Measurements from ENCODE around the gene SHISA4.
A peak's percentile ranks its signal among the peaks of the same experiment; 100 is the strongest.

The SHISA4 gene

GRCh38 chr1:201887116-201887866 lies 1.4 kb upstream of the SHISA4 start:
- no peak overlapping the region for H3K9ac ChIP-seq (ENCODE audit: insufficient read length, low read depth)
- TF ChIP-seq YY1 (IDR thresholded peaks at IDR 0.05; ENCODE audit: insufficient read depth, insufficient read length) (no peak), SUZ12 (IDR thresholded peaks at IDR 0.05; ENCODE audit: extremely low read depth, insufficient read depth, insufficient read length) (no peak), ZNF274 (IDR thresholded peaks at IDR 0.05; ENCODE audit: low read depth, low read length) (no peak)
- H3K4me1 ChIP-seq (ENCODE audit: insufficient read depth, insufficient read length), result peaks cover 27% of the 10 kb centered on the region
- DNase-seq (ENCODE audit: low read depth, low spot score), result no peak
- no peaks in the 10 kb centered on the region for H3K9me3 ChIP-seq (ENCODE audit: insufficient read depth, low read length)
- no peak overlapping the region for H3K4me3 ChIP-seq (ENCODE audit: insufficient read length, low read depth)
- peaks cover 28% of the 10 kb centered on the region for H3K27me3 ChIP-seq (ENCODE audit: insufficient read depth, insufficient read length)
- H3K36me3 ChIP-seq (ENCODE audit: insufficient read depth, insufficient read length, low read length), result peaks cover 8% of the 10 kb centered on the region

GRCh38 chr1:201889090-201889968 lies 631 bp downstream of the SHISA4 start:
- no peak for TF ChIP-seq SUZ12 (IDR thresholded peaks at IDR 0.05; ENCODE audit: extremely low read depth, insufficient read depth, insufficient read length)
- TF ChIP-seq ZNF274 (IDR thresholded peaks at IDR 0.05; ENCODE audit: low read depth, low read length), result no peak
- TF ChIP-seq YY1 (IDR thresholded peaks at IDR 0.05; ENCODE audit: insufficient read depth, insufficient read length), result no peak
- H3K4me3 ChIP-seq (ENCODE audit: insufficient read length, low read depth), result peak overlapping the region; percentile 54
- H3K27me3 ChIP-seq (ENCODE audit: insufficient read depth, insufficient read length), result peaks cover 28% of the 10 kb centered on the region
- H3K36me3 ChIP-seq (ENCODE audit: insufficient read depth, insufficient read length, low read length), result peaks cover 10% of the 10 kb centered on the region
- H3K9ac ChIP-seq (ENCODE audit: insufficient read length, low read depth), result peak overlapping the region; percentile 80
- no peaks in the 10 kb centered on the region for H3K9me3 ChIP-seq (ENCODE audit: insufficient read depth, low read length)
- no peak for DNase-seq (ENCODE audit: low read depth, low spot score)
- H3K4me1 ChIP-seq (ENCODE audit: insufficient read depth, insufficient read length), result peaks cover 35% of the 10 kb centered on the region

DNA sequence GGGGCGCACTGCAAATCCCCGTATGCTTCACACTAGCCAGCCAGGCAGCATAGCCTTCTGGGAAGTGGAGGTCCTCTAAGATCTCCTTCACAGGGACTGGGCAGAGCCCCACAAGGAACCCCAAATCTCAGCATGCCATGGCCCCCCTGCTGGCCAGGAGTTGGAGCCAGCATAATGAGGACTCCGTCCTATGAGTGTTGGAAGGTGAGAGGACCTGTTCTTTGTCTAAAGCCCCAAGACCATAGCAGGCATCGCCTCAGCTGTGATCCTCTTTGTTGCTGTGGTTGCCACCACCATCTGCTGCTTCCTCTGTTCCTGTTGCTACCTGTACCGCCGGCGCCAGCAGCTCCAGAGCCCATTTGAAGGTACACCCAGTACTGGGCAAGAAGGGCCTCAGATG lies 1.5 kb downstream of the SHISA4 start:
- Histone ChIP-seq H3K36me3 (ENCODE audit: insufficient read depth, insufficient read length, low read length) (peaks cover 10% of the 10 kb centered on the region), H3K9me3 (ENCODE audit: insufficient read depth, low read length) (no peaks in the 10 kb centered on the region), H3K27me3 (ENCODE audit: insufficient read depth, insufficient read length) (peaks cover 28% of the 10 kb centered on the region), H3K4me3 (ENCODE audit: insufficient read length, low read depth) (no peak overlapping the region), H3K9ac (ENCODE audit: insufficient read length, low read depth) (no peak overlapping the region), H3K4me1 (ENCODE audit: insufficient read depth, insufficient read length) (peaks cover 38% of the 10 kb centered on the region)
- DNase-seq (ENCODE audit: low read depth, low spot score), result no peak
- TF ChIP-seq SUZ12 (IDR thresholded peaks at IDR 0.05; ENCODE audit: extremely low read depth, insufficient read depth, insufficient read length) (no peak), YY1 (IDR thresholded peaks at IDR 0.05; ENCODE audit: insufficient read depth, insufficient read length) (no peak), ZNF274 (IDR thresholded peaks at IDR 0.05; ENCODE audit: low read depth, low read length) (no peak)

GRCh38 chr1:201890806-201891450 lies 2.2 kb downstream of the SHISA4 start:
- no peak for DNase-seq (ENCODE audit: low read depth, low spot score)
- no peak overlapping the region for H3K4me3 ChIP-seq (ENCODE audit: insufficient read length, low read depth)
- TF ChIP-seq ZNF274 (IDR thresholded peaks at IDR 0.05; ENCODE audit: low read depth, low read length), result no peak
- TF ChIP-seq SUZ12 (IDR thresholded peaks at IDR 0.05; ENCODE audit: extremely low read depth, insufficient read depth, insufficient read length), result no peak
- no peak for TF ChIP-seq YY1 (IDR thresholded peaks at IDR 0.05; ENCODE audit: insufficient read depth, insufficient read length)

DNA sequence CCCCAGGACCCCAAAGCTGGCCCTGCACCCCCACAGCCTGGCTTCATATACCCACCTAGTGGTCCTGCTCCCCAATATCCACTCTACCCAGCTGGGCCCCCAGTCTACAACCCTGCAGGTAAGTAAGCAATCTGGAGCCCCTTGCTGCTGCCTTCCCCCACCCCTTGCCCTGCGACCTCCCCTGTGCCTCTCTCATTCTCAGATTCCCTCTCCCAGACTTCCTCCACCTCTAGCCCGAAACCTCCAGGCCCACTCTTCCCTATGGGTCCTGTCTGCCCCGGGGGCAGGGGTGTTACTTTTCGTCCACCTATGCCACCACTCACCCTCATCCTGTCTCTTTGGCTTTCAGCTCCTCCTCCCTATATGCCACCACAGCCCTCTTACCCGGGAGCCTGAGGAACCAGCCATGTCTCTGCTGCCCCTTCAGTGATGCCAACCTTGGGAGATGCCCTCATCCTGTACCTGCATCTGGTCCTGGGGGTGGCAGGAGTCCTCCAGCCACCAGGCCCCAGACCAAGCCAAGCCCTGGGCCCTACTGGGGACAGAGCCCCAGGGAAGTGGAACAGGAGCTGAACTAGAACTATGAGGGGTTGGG lies 2.9 kb downstream of the SHISA4 start:
- H3K27me3 ChIP-seq (ENCODE audit: insufficient read depth, insufficient read length), result peaks cover 28% of the 10 kb centered on the region
- no peak overlapping the region for H3K4me3 ChIP-seq (ENCODE audit: insufficient read length, low read depth)
- H3K9ac ChIP-seq (ENCODE audit: insufficient read length, low read depth), result no peak overlapping the region
- no peak for DNase-seq (ENCODE audit: low read depth, low spot score)
- H3K9me3 ChIP-seq (ENCODE audit: insufficient read depth, low read length), result no peaks in the 10 kb centered on the region
- TF ChIP-seq YY1 (IDR thresholded peaks at IDR 0.05; ENCODE audit: insufficient read depth, insufficient read length) (no peak), ZNF274 (IDR thresholded peaks at IDR 0.05; ENCODE audit: low read depth, low read length) (no peak), SUZ12 (IDR thresholded peaks at IDR 0.05; ENCODE audit: extremely low read depth, insufficient read depth, insufficient read length) (no peak)
- H3K36me3 ChIP-seq (ENCODE audit: insufficient read depth, insufficient read length, low read length), result peaks cover 10% of the 10 kb centered on the region
- H3K4me1 ChIP-seq (ENCODE audit: insufficient read depth, insufficient read length), result peaks cover 40% of the 10 kb centered on the region

More at GRCh38 chr1:201890806-201891450, 2.2 kb downstream of the SHISA4 start:
- no peaks in the 10 kb centered on the region for H3K9me3 ChIP-seq (ENCODE audit: insufficient read depth, low read length)
- H3K27me3 ChIP-seq (ENCODE audit: insufficient read depth, insufficient read length), result peaks cover 28% of the 10 kb centered on the region
- H3K4me1 ChIP-seq (ENCODE audit: insufficient read depth, insufficient read length), result peaks cover 40% of the 10 kb centered on the region
- H3K36me3 ChIP-seq (ENCODE audit: insufficient read depth, insufficient read length, low read length), result peaks cover 10% of the 10 kb centered on the region
- no peak overlapping the region for H3K9ac ChIP-seq (ENCODE audit: insufficient read length, low read depth)

DNA sequence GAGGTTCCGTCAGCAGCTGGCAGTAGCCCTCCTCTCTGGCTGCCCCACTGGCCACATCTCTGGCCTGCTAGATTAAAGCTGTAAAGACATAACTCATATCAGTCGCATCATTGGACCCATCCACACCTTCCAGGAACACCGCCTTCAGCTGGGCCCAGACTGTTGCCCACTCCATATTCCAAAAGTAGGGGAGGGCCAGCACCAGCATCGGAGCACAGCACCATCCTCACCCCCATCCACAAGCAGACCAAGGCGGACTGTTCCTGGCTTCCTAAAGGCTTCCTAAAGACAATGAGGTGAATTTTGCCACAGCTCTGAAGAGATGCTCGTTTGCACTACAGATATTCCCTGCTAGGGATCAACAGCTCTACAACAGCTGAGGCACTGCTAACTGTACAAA lies 3.5 kb downstream of the SHISA4 start:
- Histone ChIP-seq H3K4me3 (ENCODE audit: insufficient read length, low read depth) (no peak overlapping the region), H3K36me3 (ENCODE audit: insufficient read depth, insufficient read length, low read length) (peaks cover 10% of the 10 kb centered on the region), H3K9ac (ENCODE audit: insufficient read length, low read depth) (no peak overlapping the region), H3K4me1 (ENCODE audit: insufficient read depth, insufficient read length) (peaks cover 45% of the 10 kb centered on the region), H3K27me3 (ENCODE audit: insufficient read depth, insufficient read length) (peaks cover 26% of the 10 kb centered on the region), H3K9me3 (ENCODE audit: insufficient read depth, low read length) (no peaks in the 10 kb centered on the region)
- no peak for DNase-seq (ENCODE audit: low read depth, low spot score)
- TF ChIP-seq YY1 (IDR thresholded peaks at IDR 0.05; ENCODE audit: insufficient read depth, insufficient read length), result no peak
- TF ChIP-seq ZNF274 (IDR thresholded peaks at IDR 0.05; ENCODE audit: low read depth, low read length), result no peak
- no peak for TF ChIP-seq SUZ12 (IDR thresholded peaks at IDR 0.05; ENCODE audit: extremely low read depth, insufficient read depth, insufficient read length)

All from NT2/D1 (cell line).